Stimulated activated CD4-positive, alpha-beta T cell treated with anti-CD3 and anti-CD28 coated beads, Interleukin-12 subunit alpha, Interleukin-12 subunit beta, amount 100 ng/mL, for 4 hours (primary cell): Measurements from ENCODE around the gene CEP72.
"Not testable (repeated sequence)": the region's sequence is repeated elsewhere in the genome, so short reads cannot be mapped to it uniquely, and the experiment has no call there.

Experiments used
- DNase-seq: peaks from one replicate; pipeline ENCODE4 v3.0.0-alpha.2; 2020

Gene CEP72

DNA sequence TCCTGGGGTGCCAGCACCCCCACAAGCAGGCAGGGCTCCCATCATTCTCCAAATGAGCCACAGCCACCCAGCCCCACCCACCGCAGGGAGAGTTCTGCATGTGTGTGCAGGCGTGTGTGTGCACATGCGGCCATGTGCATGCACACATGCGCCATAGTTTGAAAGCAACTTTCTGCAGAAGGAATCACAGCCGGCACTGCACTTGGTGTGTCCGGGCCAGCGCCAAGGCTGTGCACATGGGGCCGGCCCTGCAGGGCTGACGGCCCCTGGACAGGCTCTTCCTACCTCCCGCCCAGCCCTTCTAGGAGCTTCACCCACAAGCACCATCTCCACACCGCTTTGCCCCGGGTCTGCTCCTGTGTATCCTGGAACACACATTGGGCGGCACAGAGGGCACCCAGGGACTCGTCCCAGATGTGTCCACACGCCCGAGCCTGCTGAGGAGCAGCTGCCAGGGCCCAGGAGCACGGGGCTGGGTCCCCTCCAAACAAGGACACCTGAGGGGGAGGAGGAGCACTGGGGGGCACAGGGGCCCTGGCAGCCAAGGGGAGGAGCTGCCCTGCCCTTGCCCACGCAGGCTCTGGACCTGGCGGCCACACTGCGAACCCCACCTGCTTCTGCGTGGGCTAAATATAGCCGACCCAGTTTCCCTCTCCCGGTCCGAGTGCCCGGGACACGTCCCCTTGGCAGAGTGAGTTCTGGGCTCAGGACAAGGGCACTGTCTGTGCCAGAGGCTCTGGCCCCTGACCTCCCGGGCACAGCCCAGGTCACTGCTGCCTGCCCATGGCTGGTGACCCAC is 61.9 kb downstream of the CEP72 start:
- DNase-seq, result no peak

GRCh38 chr5:674630-675011 is 62.5 kb downstream of the CEP72 start:
- no peak for DNase-seq

GRCh38 chr5:675111-675870 is 63.2 kb downstream of the CEP72 start:
- DNase-seq, result no peak

DNA sequence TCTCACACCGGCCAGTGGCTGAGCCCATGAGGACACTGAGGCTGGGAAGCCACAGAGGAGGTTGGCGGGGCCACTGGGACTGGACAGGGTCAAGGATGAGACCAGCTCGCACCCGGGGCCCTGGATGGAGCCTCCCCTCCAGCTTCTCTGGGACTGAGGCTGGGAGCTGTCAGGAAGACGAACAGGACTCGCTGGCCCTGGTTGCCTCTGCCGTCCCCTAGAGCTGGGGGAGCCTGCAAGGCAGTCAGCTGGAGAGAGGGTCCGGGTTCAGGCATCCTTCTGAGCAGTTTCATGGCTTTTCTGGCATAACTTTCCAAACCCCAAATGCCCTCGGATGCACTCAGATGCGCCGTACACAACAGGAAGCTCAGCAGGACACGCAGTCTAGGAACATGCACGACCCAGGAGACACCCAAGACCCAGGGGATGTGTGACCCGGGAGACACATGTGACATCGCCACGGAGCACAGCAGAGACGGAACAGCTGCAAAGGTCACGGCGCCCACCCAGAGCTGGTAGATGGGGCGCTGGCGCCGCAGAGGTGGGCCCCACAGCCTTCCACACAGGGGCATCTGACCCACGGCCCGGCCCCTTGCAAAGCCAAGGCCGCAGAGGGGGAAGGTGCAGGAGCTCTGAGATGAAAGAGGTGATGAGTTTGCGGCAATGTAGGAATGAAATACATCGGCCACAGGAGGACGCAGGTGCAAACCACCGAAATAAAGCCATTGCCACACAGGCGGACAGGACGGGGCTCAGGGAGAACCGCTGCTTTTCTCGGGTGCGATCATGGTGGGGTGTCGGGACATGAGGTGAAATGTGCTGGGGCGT is 63.9 kb downstream of the CEP72 start:
- no peak for DNase-seq

GRCh38 chr5:676699-677076 is 64.5 kb downstream of the CEP72 start:
- DNase-seq, result no peak

DNA sequence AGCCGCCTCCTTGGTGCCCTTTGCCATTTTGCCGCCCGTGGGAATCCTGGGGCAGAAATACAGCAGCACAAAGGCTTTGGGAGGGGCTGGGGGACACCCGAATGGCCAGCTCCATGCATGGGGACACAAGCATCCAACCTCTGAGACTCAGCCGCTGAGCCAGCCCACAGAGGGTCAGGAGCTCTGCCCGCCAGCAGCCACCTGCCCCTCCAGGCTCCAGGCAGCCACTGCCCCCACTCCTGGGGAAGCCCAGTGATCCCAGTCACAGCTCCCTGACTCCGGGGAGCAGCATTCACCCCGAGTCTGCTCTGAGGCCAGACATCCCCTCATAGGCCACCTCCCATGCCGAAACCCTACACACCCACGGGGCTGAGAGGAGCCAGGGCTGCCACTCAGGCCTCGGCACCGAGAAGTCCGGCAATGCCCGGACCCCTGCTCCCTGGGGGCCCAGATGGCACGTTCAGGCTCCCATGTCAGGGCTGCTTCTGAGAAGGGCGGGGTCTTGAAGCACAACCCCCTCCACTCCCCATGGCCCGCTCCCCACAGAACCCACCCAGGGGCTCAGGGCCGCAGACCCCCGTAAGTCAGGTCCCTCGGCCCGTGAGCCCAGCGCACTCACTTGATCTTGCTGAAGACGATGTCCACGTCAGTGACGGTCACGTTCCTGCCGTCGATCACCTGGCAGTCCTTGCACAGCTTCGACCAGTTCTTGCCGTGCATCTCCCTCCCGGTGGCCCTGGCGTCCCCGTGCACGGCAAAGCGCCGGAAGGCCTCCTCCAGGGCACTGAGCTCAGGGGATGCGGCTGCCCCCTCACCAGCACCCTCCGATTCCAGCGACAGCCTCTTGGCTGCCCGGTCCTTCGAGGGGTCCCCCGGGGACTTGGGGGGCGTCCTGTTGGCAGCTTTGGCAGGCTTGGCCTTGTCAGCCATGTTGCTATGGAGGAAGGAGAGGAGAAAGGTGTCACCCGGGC is 65.3 kb downstream of the CEP72 start:
- no peak for DNase-seq

GRCh38 chr5:678521-678920 is 66.4 kb downstream of the CEP72 start:
- DNase-seq, result not testable (repeated sequence)

DNA sequence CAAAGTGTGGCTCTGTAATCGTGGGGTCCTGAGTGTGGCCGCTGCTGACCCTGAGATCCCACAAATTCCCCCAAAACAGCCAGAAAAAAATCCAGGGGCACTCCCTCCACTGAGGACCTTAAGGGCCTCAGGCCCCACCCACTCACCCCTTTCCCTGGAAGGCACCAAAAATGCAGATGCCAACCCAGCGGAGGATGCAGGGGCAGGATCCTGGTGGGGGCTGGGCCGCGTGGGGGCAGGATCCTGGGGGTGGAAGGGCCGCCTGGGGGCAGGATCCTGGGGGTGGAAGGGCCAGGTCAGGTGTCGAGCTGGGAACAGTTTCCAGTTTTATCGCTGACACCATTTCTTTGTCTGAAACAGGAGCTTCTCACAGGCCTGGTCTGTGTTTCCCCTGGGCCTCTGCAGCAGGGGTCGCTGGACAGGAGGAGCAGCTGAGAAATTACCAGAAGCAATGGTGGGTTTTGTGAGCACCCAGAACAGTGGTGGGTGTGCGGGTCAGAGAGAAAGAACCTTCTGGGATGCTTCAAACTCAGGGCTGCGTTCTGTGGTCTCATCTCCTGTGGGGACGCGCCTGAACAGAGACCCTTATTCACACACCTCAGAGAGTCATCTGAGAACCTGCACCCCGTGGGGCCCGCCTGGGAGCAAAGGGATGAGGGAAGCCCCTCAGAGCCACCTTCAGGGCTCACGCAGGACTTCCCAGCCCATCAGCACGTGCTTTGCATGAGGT is 67.2 kb downstream of the CEP72 start:
- not testable (repeated sequence) for DNase-seq

GRCh38 chr5:680118-680795 is 68.1 kb downstream of the CEP72 start:
- DNase-seq, result not testable (repeated sequence)

DNA sequence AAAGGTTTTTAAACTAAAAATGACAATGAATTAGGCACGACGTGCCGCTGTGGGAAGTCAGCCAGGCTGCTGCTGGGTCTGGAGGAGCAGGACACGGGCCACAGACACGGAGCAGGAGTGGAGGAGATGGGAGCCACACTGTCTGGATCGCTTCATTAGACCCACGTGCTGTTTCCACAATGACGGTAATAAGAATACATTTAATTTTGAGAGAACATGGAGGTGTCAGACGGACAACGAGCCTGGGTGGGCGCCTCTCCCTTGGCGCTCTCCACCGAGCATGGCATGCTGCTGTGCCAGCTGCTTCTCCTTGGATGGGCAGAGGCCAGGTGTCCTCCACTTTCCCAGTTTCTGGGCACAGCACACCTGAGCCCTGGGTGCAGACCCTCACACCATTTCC is 68.7 kb downstream of the CEP72 start:
- DNase-seq, result not testable (repeated sequence)

DNA sequence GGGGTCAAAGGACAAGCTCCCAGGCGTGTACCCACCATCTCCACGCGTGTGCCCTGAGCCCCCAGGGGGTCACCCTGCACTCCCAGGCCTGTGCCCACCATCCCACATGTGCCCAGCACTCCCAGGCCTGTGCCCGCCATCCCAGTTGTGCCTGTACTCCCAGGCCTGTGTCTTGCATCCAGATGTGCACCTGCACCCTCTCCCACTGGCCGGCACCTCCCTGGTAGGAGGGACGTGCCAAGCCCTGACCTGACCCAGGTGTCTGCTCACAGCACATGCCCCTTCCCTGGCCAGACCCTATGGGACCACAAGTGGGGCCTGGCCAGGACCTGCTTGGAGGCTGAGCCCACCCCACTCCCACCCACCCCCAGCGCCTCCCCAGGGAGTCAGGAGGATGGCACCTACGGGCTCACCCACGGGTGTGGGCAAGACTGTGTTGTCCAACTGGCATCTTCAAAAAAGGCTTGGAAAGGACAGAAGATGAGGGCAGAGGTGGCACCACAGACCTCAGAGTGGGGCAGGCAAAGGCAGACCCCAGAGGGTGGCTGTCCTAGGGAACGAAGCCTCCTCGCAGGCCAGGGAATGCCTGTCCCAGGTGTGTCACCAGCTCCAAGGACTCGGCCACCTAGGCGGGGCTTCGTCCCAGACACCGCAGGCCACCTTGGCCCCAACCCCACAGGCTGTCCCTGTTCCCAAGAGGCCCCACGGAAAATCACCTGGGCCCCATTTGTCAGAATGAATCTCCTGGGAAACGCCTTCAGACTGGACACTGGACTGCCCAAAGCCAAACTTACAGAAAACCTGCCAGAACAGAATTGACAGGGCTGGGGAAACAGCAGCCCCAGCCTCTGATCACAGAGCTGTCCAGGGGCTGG is 69.4 kb downstream of the CEP72 start:
- not testable (repeated sequence) for DNase-seq

- DNase-seq, result not testable (repeated sequence)
Measured at GRCh38 chr5:682216-682615, 70.1 kb downstream of the CEP72 start.

- not testable (repeated sequence) for DNase-seq
Measured at GRCh38 chr5:682651-683358, 70.7 kb downstream of the CEP72 start.

DNA sequence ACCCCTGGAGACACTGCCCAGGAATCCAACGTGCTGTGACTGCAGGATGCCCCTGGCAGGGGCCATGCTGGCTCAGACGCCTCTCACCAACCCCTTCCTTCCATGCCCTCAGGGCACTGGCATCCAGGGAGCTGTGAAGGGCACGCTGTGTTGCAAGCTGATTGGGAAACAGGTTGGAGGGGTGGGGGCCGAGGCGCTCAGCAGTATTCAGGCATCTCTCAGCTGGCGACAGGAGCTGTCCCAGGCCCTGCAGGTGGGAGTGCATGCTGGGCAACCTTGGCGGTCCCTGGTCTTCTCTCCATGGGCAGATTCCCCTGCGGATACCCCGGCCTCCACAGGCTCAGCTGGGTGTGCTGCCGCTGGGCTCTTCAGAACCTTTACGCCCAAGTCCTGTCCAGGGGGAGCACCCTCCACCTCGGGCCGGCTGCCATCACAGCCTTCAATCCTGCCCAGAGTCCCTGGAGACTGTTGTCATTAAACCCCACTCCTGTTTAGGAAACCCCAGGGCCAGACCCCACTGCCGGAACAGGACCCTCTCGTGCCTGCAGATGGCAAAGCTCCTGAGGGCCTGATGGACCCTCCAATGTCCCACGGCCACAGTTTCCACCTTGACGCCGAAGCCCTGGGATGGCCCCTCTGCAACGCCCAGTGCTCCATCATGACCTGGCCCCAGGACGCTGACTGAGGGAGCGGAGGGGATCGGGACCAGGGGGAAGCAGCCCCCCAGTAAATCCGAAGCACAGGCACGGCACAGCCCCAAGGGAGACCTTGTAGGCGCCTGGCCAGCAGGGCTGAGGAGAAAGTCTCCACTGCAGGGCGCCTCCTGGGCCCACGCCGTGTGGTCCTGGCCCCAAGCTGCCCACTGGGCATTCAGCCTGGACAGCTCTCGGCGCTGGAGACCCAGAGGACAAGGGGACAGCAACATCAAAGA is 71.7 kb downstream of the CEP72 start:
- no peak for DNase-seq

- no peak for DNase-seq
Measured at GRCh38 chr5:684751-685216, 72.6 kb downstream of the CEP72 start.

- DNase-seq, result no peak
Measured at GRCh38 chr5:685262-686171, 73.4 kb downstream of the CEP72 start.

- not testable (repeated sequence) for DNase-seq
Measured at GRCh38 chr5:686172-686523, 74.0 kb downstream of the CEP72 start.
